HepG2 (cell line): ENCODE data around the gene NKX1-2. TPM values are rescaled to one million over a fixed set of nuclear protein-coding genes. Genes with fewer than 3 reads are reported as not detected.
A peak's percentile ranks its signal among the peaks of the same experiment; 100 is the strongest.

Source experiments
- AHR ChIP-seq: IDR thresholded peaks from 2 replicates; pipeline ENCODE4 v1.6.1; 2018; ENCODE audit warnings: missing genetic modification reagents, missing compliant biosample characterization
- ATAD3A ChIP-seq: sonication (generic); formaldehyde crosslinking; IDR thresholded peaks from 2 replicates; pipeline ENCODE4 v1.4.0; 2020; ENCODE audit warnings: missing genetic modification reagents
- IRF2 ChIP-seq: IDR thresholded peaks from 2 replicates; pipeline ENCODE4 v1.6.1; 2018; ENCODE audit warnings: missing genetic modification reagents, missing compliant biosample characterization
- KMT2B ChIP-seq: IDR thresholded peaks from 2 replicates; pipeline ENCODE4 v1.6.1; 2016; ENCODE audit warnings: missing genetic modification reagents, missing compliant biosample characterization
- RFX5 ChIP-seq: IDR thresholded peaks from 2 replicates; pipeline ENCODE4 v1.6.1; 2011; ENCODE audit warnings: low read depth, low read length, improper control_type of control experiment
- SMC3 ChIP-seq: IDR thresholded peaks from 2 replicates; pipeline ENCODE4 v1.6.1; 2011; ENCODE audit warnings: low read length, improper control_type of control experiment
- TARDBP ChIP-seq: sonication (generic); formaldehyde crosslinking; IDR thresholded peaks from 2 replicates; pipeline ENCODE4 v1.8.0; 2022; ENCODE audit warnings: mild to moderate bottlenecking, missing genetic modification reagents
- TOPORS ChIP-seq: sonication (generic); formaldehyde crosslinking; IDR thresholded peaks from 2 replicates; pipeline ENCODE4 v1.8.0; 2023; ENCODE audit warnings: mild to moderate bottlenecking, missing genetic modification reagents
- U2AF2 ChIP-seq: fragments of 200-400 bp; formaldehyde crosslinking; IDR thresholded peaks from 2 replicates; pipeline ENCODE4 v1.6.1; 2017; ENCODE audit warnings: low read depth, mild to moderate bottlenecking, low read length
- WIZ ChIP-seq: sonication (generic); formaldehyde crosslinking; IDR thresholded peaks from 2 replicates; pipeline ENCODE4 v1.5.1; 2020; ENCODE audit warnings: mild to moderate bottlenecking, missing genetic modification reagents
- XRCC5 ChIP-seq: fragments of 200-400 bp; formaldehyde crosslinking; optimal IDR thresholded peaks from 2 replicates; pipeline ENCODE3; 2017; ENCODE audit warnings: mild to moderate bottlenecking, low read length
- YEATS2 ChIP-seq: sonication (generic); formaldehyde crosslinking; IDR thresholded peaks from 2 replicates; pipeline ENCODE4 v1.4.0; 2020; ENCODE audit warnings: missing genetic modification reagents, borderline replicate concordance
- ZKSCAN1 ChIP-seq: fragments of 150-350 bp; IDR thresholded peaks from 2 replicates; pipeline ENCODE4 v1.6.1; 2014; ENCODE audit warnings: low read length
- ZNF441 ChIP-seq: sonication (generic); formaldehyde crosslinking; IDR thresholded peaks from 2 replicates; pipeline ENCODE4 v1.7.0; 2021; ENCODE audit warnings: missing genetic modification reagents, borderline replicate concordance
- ZNF619 ChIP-seq: sonication (generic); formaldehyde crosslinking; IDR thresholded peaks from 2 replicates; pipeline ENCODE4 v1.4.0; 2020; ENCODE audit warnings: mild to moderate bottlenecking, missing genetic modification reagents
- ZNF781 ChIP-seq: sonication (generic); formaldehyde crosslinking; IDR thresholded peaks from 2 replicates; pipeline ENCODE4 v1.5.1; 2020; ENCODE audit warnings: borderline replicate concordance, mild to moderate bottlenecking, missing genetic modification reagents; ENCODE audit errors: not compliant biosample characterization
- polyA plus RNA-seq, 8 experiments: library from polyadenylated mRNA; depleted of rRNA in 3 of 8; stranded (reverse) in 7 of 8; unstranded in 1 of 8; fragments of >200 nt; fragmentation: Illumina TruSeq in 4 of 8; extraction: Trizol in 4 of 8; gene quantifications; 2 replicates each; pipeline versions ENCODE4 v1.2.1 to v1.2.3, GENCODE V29; 2011 to 2016; ENCODE audit warnings: low read depth in 4 of 8, missing spikeins in 1 of 8, mixed read lengths in 1 of 8; ENCODE audit not compliant: insufficient read depth in 1 of 8
- total RNA-seq, 5 experiments: library from RNA; depleted of rRNA; stranded (reverse); fragments of >200 nt; fragmentation: Illumina TruSeq; extraction: Trizol; gene quantifications; 2 replicates each; pipeline ENCODE4 v1.2.3, GENCODE V29; 2016; ENCODE audit warnings: low read depth in 1 of 5
- TF ChIP-seq, protein P1 (sequence below): sonication (generic); formaldehyde crosslinking; conservative IDR thresholded peaks from 2 replicates; pipeline ENCODE4 v1.5.0; 2020; ENCODE audit warnings: missing genetic modification reagents
- TF ChIP-seq, protein P2 (sequence below): sonication (generic); formaldehyde crosslinking; IDR thresholded peaks from 2 replicates; pipeline ENCODE4 v1.9.0; 2021; ENCODE audit warnings: missing genetic modification reagents, mild to moderate bottlenecking, borderline replicate concordance
- TF ChIP-seq, protein P3 (sequence below): sonication (generic); formaldehyde crosslinking; IDR thresholded peaks from 2 replicates; pipeline ENCODE4 v1.5.0; 2020; ENCODE audit warnings: mild to moderate bottlenecking, missing genetic modification reagents
- TF ChIP-seq, protein P4 (sequence below): sonication (generic); formaldehyde crosslinking; IDR thresholded peaks from 2 replicates; pipeline ENCODE4 v1.8.0; 2022; ENCODE audit warnings: missing genetic modification reagents, low read depth, mild to moderate bottlenecking, borderline replicate concordance

Gene NKX1-2
- total and polyA plus RNA-seq, 2 of the 13 experiments (the other 11 are each of a cell fraction or from before 2014, with no cell fraction given), result not detected

DNA sequence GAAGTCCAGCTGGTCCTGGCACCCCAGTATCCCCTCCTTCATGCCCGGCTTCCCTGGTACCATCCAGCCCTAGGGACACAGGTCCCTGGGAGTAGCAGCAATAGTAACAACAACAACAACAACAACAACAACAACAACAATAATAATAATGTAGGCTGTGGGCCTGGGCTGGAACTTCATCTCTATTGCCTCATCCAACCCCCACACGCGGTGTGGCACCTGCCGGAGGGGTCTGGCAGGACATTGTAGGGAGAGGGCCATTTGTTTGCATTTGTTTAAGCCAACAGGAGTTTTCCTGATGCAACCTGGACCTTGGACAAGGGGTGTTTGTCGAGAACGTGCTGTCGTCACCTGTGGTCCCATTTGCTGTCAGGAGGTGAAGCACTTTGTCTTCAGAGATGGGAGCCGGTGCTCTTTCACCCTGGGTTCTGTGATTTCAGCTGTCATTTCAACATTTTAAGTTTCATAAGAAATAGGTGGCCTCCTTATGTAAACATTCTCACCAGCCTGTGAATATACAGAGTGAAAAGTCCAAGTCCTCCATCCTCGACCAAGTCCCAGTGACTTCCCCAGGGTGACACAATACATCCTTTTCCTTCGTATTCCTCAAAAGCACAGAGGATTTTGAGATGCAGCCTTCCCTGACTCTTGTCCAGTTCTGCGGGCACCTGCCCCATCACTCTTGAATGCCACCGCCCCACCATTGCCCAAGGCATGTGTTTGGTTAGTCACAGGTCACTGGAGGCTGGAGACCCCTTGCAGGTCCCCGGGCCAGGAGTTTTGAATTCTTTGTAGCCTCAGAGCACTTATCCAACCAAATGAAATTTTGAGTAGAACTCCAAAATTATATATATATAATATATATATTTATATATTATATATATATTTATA lies 21.0 kb upstream of the NKX1-2 start (continued):
- TF ChIP-seq TARDBP (peak; percentile 96), KMT2B (CRISPR knock-in tag) (no peak), XRCC5 (peak; percentile 54), ZNF441 (CRISPR knock-in tag) (no peak), RFX5 (no peak), SMC3 (no peak), ZNF619 (CRISPR knock-in tag) (no peak), TOPORS (0 out of 2 replicates have a peak, but pooled peaks have one; percentile 46), ZNF781 (CRISPR knock-in tag) (no peak), WIZ (no peak), ATAD3A (CRISPR knock-in tag) (no peak), AHR (CRISPR knock-in tag) (peak; percentile 49; the same call in 1 of the 2 replicates), U2AF2 (no peak), ZKSCAN1 (peak; percentile 50; the same call in 1 of the 2 replicates), YEATS2 (CRISPR knock-in tag) (peak; percentile 53; the same call in 1 of the 2 replicates), IRF2 (CRISPR knock-in tag) (peak; percentile 91; the same call in 1 of the 2 replicates)
- TF ChIP-seq, protein P1, sequence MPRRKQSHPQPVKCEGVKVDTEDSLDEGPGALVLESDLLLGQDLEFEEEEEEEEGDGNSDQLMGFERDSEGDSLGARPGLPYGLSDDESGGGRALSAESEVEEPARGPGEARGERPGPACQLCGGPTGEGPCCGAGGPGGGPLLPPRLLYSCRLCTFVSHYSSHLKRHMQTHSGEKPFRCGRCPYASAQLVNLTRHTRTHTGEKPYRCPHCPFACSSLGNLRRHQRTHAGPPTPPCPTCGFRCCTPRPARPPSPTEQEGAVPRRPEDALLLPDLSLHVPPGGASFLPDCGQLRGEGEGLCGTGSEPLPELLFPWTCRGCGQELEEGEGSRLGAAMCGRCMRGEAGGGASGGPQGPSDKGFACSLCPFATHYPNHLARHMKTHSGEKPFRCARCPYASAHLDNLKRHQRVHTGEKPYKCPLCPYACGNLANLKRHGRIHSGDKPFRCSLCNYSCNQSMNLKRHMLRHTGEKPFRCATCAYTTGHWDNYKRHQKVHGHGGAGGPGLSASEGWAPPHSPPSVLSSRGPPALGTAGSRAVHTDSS (CRISPR knock-in tag), result no peak
- TF ChIP-seq, protein P2, sequence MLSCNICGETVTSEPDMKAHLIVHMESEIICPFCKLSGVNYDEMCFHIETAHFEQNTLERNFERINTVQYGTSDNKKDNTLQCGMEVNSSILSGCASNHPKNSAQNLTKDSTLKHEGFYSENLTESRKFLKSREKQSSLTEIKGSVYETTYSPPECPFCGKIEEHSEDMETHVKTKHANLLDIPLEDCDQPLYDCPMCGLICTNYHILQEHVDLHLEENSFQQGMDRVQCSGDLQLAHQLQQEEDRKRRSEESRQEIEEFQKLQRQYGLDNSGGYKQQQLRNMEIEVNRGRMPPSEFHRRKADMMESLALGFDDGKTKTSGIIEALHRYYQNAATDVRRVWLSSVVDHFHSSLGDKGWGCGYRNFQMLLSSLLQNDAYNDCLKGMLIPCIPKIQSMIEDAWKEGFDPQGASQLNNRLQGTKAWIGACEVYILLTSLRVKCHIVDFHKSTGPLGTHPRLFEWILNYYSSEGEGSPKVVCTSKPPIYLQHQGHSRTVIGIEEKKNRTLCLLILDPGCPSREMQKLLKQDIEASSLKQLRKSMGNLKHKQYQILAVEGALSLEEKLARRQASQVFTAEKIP (CRISPR knock-in tag), result no peak
- TF ChIP-seq, protein P3, sequence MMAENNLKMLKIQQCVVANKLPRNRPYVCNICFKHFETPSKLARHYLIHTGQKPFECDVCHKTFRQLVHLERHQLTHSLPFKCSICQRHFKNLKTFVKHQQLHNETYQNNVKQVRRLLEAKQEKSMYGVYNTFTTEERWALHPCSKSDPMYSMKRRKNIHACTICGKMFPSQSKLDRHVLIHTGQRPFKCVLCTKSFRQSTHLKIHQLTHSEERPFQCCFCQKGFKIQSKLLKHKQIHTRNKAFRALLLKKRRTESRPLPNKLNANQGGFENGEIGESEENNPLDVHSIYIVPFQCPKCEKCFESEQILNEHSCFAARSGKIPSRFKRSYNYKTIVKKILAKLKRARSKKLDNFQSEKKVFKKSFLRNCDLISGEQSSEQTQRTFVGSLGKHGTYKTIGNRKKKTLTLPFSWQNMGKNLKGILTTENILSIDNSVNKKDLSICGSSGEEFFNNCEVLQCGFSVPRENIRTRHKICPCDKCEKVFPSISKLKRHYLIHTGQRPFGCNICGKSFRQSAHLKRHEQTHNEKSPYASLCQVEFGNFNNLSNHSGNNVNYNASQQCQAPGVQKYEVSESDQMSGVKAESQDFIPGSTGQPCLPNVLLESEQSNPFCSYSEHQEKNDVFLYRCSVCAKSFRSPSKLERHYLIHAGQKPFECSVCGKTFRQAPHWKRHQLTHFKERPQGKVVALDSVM (CRISPR knock-in tag), result peak; percentile 73
- TF ChIP-seq, protein P4, sequence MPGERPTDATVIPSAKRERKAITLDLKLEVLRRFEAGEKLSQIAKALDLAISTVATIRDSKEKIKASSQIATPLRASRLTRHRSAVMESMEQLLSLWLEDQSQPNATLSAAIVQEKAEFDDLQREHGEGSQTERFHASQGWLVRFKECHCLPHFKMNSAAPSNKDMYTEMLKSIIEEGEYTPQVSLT (CRISPR knock-in tag), result no peak
